Coronary artery (tissue), 2 donors: ENCODE measurements around the gene UBE2J2.

Experiments
- DNase-seq: peaks from one replicate; pipeline ENCODE4 v3.0.0-alpha.2; 2017; ENCODE audit warnings: low spot score
- H3K27ac ChIP-seq, 2 donors: fragments of 200-600 bp; sonication (generic); one replicate each; pipeline ENCODE4 v1.5.1; 2016 to 2019
- H3K4me3 ChIP-seq: fragments of 200-600 bp; sonication (generic); 2 replicates; pipeline ENCODE4 v1.5.1; 2016; ENCODE audit warnings: mild to moderate bottlenecking, moderate library complexity
- TF ChIP-seq, protein P1 (sequence below): fragments of 200-600 bp; sonication (generic); IDR thresholded peaks from one replicate; pipeline ENCODE4 v1.5.1; 2019; ENCODE audit warnings: antibody characterized with exemption

UBE2J2 gene

GRCh38 chr1:1226566-1227362, 46.9 kb downstream of the UBE2J2 start:
- no peak for DNase-seq
- Histone ChIP-seq H3K4me3 (no peak overlapping the region), H3K27ac (no peak overlapping the region)
- TF ChIP-seq, protein P1, sequence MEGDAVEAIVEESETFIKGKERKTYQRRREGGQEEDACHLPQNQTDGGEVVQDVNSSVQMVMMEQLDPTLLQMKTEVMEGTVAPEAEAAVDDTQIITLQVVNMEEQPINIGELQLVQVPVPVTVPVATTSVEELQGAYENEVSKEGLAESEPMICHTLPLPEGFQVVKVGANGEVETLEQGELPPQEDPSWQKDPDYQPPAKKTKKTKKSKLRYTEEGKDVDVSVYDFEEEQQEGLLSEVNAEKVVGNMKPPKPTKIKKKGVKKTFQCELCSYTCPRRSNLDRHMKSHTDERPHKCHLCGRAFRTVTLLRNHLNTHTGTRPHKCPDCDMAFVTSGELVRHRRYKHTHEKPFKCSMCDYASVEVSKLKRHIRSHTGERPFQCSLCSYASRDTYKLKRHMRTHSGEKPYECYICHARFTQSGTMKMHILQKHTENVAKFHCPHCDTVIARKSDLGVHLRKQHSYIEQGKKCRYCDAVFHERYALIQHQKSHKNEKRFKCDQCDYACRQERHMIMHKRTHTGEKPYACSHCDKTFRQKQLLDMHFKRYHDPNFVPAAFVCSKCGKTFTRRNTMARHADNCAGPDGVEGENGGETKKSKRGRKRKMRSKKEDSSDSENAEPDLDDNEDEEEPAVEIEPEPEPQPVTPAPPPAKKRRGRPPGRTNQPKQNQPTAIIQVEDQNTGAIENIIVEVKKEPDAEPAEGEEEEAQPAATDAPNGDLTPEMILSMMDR, result no peak

GRCh38 chr1:1225913-1226312, 47.7 kb downstream of the UBE2J2 start:
- H3K27ac ChIP-seq, result no peak overlapping the region
- H3K4me3 ChIP-seq, result no peak overlapping the region
- TF ChIP-seq, protein P1, result no peak
- no peak for DNase-seq

GRCh38 chr1:1225238-1225845, 48.3 kb downstream of the UBE2J2 start:
- H3K27ac ChIP-seq, result no peak overlapping the region
- DNase-seq, result no peak
- no peak overlapping the region for H3K4me3 ChIP-seq
- TF ChIP-seq, protein P1, result no peak

- no peak overlapping the region for H3K4me3 ChIP-seq
- DNase-seq, result no peak
- H3K27ac ChIP-seq, result no peak overlapping the region
- TF ChIP-seq, protein P1, result no peak
These were observed 49.8 kb downstream of the UBE2J2 start for GRCh38 chr1:1223891-1224290.

DNA sequence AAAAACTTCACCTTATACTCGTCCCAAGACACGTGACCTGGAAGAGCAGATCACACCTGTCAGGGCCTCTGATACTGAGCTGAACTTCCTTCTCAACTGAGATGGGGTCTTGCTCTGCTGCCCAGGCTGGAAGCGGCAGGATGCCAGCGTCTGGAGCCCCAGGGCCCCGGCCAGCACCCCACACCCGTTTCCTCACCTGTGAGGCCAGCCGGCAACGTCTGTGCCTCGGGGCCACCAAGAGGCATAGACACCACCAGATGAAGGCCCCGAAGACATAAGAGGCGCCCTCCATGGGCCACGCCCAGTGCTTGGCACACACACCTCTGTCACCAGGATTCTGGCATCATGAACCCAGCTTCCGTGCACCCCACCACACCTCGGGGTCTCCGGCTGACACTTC, 50.3 kb downstream of the UBE2J2 start:
- H3K27ac ChIP-seq, result no peak overlapping the region
- no peak overlapping the region for H3K4me3 ChIP-seq
- TF ChIP-seq, protein P1, result no peak

DNA sequence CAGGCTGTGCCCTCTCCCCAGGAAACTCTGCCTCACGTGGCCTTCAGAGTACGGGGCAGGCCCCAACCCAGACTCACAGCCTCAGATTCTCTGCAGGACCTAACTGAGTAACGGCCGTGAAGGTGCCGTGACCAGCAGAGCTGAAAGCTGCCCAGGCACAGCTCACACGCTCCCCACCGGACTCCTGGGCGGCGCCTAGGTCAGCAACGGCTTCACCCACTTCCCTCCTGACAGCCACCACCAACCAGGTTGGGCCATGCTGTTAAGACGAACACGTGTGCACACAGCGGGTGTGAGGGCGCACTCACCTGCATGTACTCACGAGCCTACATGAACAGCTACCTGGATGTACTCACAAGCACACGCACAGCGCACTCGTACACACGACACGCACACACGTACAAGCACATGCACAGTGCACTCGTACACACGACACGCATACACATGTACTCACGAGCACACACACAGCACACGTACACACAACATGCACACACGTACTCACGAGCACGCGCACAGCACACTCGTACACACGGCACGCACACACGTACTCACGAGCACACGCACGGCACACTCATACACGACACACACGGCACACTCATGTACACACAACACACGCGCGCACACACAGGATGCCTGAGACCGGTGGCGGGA, 51.0 kb downstream of the UBE2J2 start:
- Histone ChIP-seq H3K4me3 (no peak overlapping the region), H3K27ac (no peak overlapping the region)
- DNase-seq, result no peak
- TF ChIP-seq, protein P1, result no peak

More for the DNA sequence above, 50.3 kb downstream of the UBE2J2 start:
- no peak for DNase-seq
